GM19193 (cell line): ENCODE results near the gene CAMSAP1.

ENCODE experiments used
- POLR2A ChIP-seq: IDR thresholded peaks from 4 replicates; pipeline ENCODE4 v1.6.1; 2011; ENCODE audit not compliant: insufficient read depth, insufficient read length; ENCODE audit errors: extremely low read depth

Gene CAMSAP1

DNA sequence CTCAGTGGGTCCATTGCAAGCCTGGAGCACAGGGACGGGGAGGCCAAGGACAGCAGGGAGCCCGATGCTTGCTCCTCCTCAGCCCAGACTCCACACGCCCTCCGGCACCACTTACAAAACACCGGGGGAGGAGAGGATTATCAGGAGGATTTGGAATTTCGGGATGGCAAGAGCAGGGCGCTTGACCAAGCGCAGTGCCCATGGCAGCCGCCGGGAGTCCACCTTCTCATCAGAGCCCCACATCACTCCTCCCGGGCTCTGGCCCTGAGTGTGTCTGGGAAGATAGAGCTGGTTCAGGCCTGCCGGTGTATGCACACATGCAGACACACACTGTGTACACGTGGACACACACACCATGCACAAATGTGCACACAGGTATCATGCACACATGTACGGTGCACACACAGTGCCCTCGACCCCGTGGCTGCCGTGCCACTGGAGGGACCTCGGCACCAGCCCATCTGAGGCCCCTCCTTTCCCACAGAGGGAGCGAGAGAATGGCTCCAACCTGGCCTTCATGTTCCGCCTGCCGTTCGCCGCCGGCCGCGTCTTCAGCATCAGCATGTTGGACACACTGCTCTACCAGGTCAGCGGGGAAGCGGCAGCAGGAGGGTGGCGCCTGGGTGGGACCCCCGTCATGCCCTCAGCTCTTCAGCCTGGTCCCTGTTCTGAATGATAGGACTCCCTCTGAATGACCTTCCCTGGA, 123.7 kb downstream of the CAMSAP1 start:
- no peak for TF ChIP-seq POLR2A

DNA sequence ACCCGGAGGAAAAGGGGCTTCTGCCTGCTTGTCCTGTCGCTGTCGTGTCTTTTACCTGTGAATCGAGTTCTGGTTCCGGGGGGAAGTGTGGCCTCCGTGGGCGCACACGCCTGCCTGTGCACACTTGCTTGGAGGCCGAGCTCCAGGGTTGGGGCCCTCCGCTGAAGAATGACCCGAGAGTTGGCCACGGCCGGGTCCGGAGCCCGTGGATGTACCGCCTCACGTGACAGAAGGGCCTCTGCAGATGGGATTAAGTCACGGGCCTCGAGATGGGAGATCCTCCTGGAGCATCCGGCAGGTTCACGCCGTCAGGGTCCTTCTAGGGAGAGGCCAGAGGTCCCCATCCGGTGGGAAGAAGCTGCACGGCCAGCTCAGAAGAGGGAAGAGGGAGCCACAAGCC, 124.4 kb downstream of the CAMSAP1 start:
- no peak for TF ChIP-seq POLR2A

DNA sequence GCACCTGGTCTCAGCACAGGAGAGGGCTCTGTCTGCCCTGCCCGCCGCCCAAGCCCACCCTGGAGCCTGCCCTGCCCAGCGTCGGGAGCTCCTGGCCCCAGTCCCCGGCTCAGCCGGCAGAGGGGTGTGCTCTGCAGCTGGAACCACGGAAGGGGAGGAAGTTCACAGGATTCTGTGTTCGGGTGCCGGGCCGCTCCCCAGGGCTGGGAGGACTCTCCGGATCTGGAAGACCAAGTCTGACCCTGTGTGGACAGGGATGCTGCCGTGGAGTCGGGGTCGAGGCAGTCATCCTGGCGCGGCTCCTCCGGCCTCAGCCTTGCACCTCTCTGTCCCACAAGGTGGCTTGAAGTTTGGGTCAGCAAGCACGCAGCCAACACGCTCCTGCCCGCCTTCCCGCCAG, 126.7 kb downstream of the CAMSAP1 start:
- TF ChIP-seq POLR2A: no peak

DNA sequence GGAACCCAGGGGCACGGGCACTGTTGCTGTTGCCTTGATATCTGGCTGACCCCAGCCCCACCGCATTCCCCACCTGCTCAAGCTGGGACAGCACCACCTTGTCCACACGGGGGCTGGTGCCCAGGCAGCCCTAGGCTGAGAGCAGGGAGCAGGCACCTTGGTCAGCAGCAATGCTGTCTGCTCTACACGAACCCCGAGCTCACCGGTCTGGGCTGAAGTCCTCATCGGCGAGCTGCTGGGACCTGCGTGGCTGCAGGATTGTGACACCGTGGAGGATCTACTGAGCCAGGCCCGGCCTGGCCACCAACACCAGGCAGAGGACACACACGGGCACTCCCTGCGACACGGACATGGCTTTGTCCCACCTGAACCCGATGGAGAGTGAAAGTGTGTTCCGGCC, 127.3 kb downstream of the CAMSAP1 start:
- TF ChIP-seq POLR2A: no peak

DNA sequence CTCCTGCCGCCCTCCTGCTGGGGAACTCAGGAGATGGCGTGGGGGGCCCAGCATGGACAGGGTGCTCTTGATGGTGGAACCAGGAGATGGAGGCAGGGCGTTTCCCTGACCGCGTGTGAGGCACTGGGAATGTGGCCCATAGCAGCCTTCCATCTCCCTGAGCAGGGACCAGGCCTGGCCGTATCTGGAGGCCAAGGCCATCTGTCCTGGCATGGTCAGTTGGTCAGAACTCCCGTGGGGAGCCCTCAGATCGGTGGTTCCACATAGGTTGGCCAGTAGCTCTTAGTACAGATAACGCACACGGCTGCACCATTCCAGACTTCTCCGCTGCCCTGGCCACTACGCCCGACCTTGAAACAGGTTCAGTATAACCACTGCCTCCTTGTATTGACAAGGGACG, 127.8 kb downstream of the CAMSAP1 start:
- TF ChIP-seq POLR2A: no peak

DNA sequence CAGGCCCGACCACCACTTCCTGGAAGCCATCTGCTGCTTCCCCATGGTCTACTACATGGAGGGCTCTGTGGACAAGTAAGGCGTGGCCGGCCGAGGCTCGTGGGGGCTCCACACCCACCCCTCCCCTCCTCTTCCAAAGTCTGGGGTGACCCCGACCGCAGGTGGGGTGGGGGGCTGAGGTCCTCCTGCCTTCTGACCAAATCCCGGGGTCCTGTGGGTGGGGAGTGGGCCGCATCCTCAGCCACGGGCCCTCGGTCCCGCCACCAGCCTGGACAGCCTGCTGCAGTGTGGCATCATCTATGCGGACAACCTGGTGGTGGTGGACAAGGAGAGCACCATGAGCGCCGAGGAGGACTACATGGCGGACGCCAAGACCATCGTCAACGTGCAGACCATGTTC, 128.9 kb downstream of the CAMSAP1 start:
- TF ChIP-seq POLR2A: no peak

DNA sequence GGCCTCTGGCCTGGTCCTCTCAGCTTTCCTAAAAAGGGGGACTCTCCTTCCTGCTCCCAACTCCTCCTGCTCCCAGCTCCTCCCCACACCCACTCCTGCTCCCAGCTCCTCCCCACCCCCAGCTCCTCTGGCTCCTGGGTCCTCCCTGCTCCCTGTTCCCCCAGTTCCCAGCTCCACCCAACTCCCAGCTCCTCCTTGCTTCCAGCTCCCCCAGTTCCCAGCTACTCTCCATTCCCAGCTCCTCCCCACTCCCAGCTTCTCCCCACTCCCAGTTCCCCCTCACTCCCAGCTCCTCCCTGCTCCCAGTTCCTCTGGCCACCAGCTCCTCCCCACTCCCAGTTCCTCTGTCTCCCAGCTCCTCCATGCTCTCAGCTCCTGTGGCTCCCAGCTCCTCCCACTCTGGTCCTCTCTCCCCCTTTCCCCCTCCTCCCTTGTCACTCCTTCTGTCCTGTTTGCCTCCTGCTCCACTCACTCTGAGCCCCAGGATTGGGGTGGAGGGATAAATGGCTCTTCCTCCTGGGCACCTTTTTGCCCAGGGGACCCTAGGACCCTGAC, 129.6 kb downstream of the CAMSAP1 start:
- TF ChIP-seq POLR2A: no peak

DNA sequence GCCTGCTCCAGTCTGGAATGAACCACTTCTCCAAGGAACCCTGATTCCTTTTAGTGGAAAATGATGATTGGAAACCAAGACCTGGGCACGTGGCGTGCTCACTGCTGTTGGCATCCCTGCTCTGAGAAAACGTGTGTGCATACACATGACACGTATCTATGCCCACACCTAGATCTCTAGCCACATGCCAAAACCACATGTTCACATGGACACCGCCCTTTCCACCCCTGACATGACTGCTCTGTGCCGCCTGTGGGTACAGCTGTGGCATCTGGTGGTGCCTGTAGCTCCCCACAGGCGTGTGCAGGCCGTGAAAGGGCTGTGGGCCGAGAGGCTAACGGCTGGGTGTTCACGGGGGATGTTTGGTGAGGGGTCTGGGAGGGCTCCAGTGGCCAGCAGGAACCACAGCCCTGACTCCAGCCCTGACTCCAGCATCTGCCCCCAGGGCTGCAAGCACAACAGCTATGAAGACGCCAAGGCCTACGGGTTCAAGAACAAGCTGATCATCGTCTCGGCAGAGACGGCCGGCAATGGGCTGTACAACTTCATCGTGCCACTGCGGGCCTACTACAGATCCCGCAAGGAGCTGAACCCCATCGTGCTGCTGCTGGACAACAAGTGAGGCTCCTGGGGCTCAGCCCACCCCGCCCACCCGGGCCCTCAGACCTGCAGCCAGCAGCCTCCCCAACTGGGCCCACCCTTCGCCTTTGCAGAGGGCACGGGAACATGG, 130.3 kb downstream of the CAMSAP1 start:
- TF ChIP-seq POLR2A: no peak

DNA sequence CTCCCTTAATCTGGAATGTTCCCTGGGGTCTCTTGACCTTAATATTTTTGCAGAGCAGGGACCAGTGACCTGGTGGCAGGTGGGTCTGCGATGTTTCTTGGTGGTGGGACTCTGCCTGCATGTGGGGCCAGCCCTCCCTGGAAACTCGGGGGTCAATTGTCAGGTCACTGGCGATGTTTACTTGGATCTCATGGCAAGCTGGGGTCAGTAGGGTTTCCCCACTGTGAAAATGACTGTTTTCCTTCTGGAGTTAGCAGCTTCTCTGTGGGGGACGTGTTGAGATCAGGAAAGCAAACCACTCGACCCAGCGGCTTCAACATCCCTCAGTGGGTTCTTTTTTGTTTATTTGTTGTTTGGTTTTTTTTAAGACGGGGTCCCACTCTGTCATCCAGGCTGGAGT, 131.4 kb downstream of the CAMSAP1 start:
- no peak for TF ChIP-seq POLR2A

DNA sequence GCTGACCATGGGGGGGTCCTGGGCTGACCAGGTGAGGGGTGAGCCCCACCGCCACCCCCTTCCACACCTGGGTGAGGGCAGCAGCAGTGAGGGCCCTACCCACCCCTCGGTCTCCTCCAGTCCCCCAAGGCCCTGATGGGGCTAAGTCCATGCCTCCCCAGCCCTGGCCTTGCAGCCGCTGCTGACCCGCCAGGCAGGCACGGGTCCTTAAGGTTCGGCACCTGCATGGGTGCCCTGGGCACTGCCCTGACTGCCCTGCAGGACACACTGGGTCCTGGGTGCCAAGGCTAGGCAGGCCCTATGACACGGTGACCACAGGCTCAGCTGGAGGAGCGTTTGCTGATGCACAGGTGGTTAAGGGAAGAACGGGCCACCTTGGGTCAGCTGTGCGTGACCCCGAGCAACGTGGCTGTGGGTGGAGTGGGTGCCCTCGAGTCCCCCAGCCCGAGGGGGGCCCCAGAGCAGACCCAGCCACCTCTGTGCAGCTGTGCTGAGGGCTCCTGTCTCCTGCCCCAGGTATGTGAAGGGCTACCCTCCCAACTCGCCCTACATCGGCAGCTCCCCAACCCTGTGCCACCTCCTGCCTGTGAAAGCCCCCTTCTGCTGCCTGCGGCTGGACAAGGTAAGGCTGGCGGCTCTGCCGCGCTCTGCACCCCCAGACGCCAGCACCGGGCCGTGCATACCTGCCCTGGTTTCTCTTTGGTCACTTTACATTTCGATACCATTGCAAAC, 132.4 kb downstream of the CAMSAP1 start:
- TF ChIP-seq POLR2A: no peak

DNA sequence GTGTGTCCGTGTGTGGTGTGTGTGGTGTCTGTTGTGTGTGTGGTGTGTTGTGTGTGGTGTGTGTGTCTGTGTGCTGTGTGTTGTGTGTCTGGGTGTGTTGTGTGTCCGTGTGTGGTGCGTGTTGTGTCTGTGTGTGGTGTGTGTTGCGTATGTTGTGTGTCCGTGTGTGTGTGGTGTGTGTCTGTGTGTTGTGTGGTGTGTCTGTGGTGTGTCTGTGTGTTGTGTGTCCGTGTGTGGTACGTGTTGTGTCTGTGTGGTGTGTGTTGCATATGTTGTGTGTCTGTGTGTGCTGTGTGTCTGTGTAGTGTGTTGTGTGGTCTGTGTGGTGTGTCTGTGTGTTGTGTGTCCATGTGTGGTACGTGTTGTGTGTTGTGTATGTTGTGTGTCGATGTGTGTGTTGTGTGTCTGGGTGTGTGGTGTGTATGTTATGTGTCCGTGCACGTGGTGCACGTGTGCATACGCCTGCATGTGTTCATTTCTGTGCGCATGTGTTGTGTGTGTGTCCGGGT, 133.1 kb downstream of the CAMSAP1 start:
- no peak for TF ChIP-seq POLR2A

DNA sequence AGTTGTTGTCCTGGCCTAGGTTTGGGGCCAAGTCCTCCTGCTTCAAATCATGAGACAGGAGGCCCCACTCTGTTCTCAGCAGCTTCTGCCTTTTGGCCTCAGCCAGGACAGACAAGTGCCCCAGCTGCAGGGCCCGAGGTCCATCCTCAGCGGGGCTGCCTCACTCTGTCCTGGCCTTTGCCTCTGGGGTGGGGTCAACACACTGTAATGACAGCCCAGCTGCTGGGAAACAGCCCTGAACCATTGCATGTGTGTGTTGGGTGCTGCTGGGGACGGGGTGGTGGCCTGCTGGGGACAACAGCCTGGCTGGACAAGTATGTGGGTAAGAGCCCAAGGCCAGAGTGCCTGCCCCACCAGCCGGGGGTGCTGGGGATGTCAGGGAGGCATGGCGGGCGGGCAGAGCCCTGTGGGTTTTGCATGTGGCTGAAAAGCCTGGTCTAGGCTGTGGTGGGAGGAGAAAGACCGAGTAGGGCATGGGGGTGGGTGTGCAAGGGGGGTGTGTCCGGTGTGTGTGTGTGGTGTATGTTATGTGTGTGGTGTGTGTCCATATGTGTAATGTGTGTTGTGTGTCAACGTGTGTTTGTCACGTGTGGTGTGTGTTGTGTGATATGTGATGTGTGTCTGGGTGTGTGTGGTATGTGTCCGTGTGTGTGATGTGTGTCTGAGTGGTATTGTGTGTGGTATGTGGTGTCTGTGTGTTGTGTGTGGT, 133.7 kb downstream of the CAMSAP1 start:
- TF ChIP-seq POLR2A: no peak

DNA sequence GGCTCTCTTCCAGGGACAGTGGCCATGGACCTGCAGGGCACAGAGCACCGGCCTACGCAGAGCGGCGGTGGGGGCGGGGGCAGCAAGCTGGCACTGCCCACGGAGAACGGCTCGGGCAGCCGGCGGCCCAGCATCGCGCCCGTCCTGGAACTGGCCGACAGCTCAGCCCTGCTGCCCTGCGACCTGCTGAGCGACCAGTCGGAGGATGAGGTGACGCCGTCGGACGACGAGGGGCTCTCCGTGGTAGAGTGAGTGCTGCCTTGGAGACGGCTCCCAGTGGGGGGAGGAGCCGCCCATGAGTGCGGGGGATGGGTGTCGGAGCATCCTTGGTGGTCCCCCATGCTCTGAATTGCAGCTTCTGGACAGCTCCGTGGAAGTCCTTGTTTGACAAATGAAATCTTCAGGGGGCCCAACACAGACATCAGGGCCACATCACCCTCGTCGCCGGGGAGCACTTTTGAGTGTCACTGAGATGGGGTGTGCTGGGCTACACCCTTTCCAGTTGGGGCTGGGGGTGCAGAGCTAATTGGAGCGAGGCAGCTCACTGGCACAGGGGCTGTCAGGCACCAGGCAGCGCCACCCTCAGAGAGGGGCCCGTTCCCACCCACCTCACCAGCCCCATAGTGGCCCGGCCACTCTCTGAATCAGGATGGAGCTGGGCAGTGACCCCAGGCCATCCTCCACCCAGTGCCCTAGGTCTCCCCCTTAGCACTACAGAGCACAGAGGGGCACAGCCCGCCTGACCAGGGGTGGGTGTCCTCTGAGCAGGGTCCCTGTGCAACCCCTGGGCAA, 134.4 kb downstream of the CAMSAP1 start:
- no peak for TF ChIP-seq POLR2A
